ENCODE data around the gene PLEKHJ1.
"Not testable (repeated sequence)": the region's sequence is repeated elsewhere in the genome, so short reads cannot be mapped to it uniquely, and the experiment has no call there.

PLEKHJ1 gene

DNA sequence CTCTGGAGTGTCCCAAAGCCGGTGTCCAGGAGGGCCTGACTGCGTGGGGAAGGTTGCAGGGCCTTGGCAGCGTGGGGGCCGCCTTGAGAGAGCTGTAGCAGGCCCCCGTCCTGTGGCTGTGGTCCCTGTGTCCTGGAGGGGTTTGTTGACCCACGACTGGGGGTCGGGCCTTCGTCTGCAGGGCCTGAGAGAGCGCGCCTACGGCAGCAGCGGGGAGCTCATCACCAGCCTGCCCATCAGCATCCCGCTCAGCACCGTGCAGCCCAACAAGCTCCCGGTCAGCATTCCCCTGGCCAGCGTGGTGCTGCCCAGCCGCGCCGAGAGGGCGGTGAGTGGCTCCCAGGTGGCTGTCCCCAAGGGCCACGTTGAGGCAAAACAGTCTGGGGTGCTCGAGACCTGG lies 18.5 kb downstream of the PLEKHJ1 start:
- DNase-seq = no peak

DNA sequence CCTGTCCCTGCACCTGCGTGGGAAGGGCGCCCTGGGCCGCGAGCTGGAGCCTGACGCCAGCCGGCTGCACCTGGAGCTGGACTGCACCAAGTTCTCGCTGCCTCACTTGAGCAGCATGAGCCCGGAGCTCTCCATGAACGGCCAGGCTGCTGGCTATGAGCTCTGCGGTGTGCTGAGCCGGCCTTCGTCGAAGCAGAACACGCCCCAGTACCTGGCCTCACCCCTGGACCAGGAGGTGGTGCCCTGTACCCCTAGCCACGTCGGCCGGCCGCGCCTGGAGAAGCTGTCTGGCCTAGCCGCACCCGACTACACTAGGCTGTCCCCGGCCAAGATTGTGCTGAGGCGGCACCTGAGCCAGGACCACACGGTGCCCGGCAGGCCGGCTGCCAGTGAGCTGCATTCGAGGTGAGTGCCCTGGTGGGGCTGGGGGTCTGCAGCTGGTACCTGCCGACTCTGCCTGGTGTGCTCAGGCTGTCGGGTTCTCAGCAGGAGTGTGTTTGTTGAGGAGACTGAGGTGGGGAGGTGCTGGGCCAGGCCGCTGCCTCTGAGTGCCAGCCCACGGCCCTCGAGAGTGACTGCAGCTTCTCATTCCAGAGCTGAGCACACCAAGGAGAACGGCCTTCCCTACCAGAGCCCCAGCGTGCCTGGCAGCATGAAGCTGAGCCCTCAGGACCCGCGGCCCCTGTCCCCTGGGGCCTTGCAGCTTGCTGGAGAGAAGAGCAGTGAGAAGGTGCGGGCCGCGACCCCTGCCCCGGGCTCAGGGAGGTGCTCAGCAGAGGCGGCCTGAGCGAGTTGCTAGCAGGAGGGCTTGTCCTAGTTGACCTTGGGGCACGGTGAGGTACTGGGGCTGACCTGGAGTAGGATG lies 19.5 kb downstream of the PLEKHJ1 start:
- DNase-seq = no peak

DNA sequence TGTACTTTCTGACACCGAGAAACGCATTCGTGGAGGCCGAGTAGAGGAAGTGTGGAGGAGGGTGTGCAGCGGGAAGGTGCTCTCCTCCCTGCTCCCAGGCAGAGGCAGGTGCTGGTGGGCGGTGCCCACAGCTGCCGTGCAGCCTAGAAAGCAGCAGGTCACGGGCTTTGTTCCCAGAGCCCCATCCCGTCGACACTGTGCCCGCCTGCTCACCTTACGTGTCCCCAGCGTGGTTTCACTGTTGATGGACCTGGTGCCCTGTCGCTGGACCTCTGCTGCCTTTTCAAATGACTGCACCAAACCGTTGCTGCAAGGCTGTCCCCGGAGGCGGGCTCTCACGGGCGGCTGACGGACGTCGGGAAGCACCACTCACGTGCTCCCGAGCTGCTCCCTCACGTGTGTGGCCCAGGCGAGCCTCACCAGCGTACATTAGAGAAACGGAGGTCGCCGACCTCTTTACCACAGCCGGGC lies 20.8 kb downstream of the PLEKHJ1 start:
- peak; percentile 42 for DNase-seq

DNA sequence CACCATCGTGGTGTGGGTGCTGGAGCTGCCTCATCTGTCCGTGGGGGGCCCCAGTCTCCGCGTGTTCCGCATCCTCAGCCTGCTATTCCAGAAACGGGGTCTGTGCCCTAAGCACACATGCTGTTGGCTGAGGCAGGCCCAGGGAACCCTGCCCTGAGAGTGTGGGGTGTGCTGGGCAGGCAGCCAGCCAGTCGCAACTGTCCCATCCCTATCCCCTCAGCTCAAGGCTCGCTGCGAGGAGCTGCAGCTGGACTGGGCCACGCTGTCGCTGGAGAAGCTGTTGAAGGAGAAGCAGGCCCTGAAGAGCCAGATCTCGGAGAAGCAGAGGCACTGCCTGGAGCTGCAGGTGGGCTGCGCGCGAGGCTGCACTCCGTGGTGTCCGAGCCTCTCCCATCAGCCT lies 21.9 kb downstream of the PLEKHJ1 start:
- no peak for DNase-seq

DNA sequence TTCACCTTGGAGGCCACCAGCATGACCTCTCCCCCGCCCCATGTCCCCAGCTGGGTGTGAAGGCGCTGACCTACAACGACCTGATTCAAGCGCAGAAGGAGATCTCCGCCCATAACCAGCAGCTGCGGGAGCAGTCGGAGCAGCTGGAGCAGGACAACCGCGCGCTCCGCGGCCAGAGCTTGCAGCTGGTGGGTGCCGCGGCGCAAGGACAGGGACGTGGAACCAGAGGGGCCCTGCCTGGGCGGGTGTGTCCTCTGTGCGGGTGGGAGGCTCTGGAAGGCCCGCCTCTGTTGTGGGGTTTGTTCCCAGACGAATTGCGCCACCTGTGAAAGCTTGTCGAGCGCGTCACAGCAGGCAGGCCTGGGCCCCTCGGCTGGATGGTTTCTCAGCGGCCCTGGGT lies 22.3 kb downstream of the PLEKHJ1 start:
- DNase-seq = no peak

DNA sequence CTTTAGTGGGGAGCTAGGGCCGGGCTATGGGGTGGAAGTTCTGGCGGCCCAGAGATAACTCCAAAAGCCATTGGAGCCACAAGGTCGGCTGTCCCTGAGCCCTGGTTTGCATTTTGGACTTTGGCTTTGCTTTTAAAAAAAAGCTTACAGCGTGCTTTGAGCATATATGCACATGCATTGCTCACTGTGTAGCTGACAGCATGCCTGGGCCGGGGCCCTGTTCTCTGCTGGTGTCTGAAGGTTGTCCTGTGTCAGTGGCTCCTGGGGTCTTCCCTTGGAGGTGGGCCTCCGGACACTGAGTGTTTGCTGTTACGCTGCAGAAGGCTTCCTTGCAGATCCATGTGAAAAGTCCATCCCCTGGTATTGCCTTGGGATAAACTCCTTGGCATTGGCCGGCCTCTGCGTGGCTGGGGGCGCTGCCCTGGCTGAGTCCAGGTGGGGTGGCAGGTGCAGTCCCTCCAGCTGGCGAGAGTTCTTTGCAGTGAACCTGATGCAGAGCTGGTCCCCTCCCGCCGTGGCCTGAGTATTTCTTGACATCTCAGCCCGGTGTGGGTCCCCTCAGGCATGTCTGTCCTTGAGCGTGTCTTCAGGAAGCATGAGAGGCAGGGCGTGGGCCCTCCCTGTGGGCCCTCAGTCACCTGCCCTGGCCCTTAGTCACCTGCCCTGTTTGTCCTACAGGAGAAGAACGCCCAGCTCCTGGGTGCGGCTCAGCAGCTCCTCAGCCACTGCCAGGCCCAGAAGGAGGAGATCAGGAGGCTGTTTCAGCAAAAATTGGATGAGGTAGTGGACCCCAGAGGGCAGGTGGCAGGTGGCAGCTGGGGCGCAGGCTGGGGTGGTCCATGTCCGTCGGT lies 23.0 kb downstream of the PLEKHJ1 start:
- no peak for DNase-seq

DNA sequence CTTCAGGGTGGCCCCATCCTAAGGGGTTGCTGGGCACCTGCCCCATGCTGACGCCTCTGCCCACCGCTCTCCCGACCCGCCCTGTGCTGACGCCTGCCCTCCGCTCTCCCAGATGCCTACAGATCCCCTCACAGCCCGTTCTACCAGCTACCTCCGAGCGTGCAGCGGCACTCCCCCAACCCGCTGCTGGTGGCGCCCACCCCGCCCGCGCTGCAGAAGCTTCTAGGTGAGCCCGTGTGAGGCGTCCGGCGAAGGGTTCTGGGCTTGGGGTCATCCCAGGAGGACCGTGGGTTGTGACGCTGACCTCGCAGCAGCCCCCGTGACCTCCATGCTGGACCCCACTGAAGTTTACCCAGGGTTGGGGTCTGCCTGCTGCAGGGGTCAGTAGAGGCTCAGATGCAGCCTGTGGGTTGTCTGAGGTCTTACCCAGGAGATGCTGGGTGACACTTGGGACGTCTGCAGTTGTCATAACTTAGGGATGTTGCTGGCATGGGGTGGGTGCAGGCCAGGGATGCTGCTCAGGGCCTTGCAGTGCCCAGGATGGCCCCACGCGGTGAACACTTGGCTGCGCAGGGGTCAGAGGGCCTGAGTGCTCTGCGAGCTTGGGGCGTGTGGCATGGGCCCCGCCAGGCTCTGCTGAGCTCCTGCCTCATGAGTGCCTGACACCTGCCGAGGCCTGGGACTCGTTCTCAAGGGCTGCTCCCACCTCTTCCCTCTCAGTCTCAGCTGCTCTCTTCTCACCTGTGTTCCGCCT lies 25.0 kb downstream of the PLEKHJ1 start:
- DNase-seq = no peak

DNA sequence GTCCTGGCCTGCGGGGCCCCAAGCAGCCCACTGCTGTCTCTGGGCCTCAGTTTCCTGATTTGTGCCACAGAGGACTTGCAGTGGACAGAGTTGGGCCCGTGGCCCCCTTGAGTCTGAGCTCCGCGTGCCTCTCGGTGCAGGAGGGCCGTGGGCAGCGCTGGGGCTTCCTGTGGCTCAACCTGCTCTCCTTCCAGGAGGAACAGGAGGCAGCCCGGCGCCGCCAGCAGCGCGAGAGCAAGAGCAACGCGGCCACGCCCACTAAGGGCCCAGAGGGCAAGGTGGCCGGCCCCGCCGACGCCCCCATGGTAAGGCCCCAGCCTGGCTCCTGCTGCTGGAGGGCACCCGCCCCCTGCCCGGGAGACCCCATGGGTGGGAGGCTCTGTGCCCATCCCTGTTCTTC lies 25.9 kb downstream of the PLEKHJ1 start:
- no peak for DNase-seq

DNA sequence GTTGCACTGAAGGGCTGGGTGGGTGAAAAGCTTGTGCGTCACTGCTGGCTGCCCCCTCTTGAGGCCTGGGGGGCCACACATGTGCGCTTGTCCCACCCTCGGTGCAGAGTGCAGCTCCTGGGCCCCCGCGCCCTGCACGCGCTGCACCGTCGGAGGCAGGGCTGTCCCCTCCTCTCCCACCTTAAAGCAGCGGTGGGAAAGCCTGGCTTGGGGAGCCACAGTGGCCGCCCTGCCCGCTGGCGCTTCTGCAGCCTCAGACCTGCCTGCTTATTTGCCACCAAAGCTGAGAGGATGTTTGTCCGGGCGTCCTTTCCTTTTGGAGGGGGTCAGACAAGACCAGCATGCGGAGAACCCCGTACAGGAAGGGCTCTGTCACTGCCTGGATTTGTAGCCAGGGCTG lies 26.7 kb downstream of the PLEKHJ1 start:
- DNase-seq = no peak

DNA sequence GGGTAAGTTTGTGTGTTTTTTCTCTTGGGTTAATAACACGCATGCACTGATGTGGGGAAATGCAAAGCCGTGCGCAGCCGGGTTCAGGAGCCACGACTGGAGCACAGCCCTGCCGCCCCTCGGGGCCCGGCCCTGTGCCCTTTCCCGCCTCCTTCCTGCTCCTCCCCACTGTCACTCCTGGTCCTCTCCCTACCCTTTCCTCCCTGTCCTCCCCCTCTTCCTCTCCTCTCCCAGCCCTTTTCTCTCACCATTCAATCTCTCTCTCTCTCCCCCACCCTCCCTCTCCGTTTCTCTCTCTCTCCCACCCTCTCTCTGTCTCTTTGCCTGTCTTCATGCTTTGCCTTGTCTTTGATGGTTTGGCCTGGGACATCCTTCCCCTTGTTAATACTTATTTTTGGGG lies 27.2 kb downstream of the PLEKHJ1 start:
- no peak for DNase-seq

DNA sequence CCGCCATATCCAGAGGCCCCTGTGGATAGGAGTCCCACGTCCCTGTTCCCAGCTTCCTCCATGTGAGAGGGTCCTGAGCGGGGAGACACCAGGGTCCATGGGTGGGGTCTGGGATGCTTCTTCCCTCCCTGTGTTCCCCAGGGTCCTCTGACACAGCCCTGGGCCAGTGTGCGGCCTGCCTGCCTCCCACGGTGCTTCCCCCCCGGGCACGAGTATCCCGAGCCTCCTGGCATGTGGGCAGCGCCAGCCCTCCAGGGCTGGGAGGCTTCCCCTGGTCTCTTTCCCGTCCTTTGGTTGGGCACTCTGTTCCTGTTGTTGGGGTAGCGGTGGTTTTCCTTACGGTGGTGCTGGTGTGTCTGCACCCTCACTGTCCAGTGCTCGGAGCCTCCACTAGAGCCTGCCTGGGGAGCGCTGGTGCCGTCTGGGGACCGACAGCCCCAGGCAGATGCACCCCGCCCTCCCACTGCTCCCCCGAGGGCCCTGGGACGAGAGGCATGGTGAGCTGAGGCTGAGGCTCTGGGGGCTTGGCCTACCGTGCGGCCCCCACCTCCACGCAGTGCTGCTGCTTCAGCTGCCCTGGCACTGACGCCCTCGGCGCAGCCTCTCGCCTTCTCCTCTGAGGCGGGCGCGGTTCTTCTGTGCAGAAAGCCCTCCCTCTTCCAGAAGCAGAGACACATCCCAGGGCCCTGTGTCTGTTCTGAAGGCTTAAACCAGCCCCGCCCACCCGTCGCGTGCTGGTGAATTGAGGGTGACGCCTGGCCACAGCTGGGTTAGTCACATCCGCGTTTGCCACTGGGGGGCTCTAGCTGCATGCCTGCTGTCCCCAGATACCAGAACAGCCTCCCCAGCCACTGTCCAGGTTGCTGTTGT lies 27.9 kb downstream of the PLEKHJ1 start:
- no peak for DNase-seq

DNA sequence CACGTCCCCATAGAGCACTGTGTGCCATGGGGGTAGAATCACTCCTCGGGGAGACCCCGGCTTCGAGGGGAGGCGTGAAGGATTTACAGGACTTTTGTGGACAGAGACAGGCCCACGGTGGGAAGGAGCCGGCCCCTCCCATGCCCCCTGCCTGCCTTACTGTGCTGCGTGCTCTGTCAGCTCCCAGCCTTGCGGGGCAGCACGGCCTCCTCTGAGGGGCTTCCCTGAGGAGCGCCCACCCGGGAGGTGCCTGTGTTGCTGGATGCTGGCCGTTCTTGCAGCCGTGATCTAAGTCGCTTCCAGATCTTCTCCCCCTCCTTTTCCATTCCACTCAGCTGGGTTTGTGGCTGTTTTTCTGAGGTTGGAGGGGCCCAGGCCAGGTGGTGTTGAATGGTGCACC lies 29.1 kb downstream of the PLEKHJ1 start:
- DNase-seq = no peak

DNA sequence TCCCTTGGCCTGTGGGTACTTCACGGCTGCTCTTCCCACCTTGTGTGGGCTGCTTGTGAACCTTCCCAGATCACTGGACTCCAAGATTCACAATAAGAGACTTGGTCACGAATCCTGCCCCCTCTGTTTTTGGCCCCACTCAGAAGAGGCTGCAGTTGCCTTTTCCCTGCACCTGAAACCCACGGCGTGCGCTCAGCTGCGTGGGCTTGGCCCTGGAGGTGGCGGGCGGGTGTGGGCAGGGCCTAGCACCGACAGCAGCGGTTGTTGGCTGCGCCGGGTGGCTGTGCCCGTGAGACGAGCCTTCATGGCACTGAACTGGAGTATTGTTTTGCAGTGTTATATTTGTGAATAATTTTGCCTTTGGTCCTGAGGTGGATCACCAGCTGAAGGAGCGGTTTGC lies 33.8 kb downstream of the PLEKHJ1 start:
- DNase-seq = no peak

DNA sequence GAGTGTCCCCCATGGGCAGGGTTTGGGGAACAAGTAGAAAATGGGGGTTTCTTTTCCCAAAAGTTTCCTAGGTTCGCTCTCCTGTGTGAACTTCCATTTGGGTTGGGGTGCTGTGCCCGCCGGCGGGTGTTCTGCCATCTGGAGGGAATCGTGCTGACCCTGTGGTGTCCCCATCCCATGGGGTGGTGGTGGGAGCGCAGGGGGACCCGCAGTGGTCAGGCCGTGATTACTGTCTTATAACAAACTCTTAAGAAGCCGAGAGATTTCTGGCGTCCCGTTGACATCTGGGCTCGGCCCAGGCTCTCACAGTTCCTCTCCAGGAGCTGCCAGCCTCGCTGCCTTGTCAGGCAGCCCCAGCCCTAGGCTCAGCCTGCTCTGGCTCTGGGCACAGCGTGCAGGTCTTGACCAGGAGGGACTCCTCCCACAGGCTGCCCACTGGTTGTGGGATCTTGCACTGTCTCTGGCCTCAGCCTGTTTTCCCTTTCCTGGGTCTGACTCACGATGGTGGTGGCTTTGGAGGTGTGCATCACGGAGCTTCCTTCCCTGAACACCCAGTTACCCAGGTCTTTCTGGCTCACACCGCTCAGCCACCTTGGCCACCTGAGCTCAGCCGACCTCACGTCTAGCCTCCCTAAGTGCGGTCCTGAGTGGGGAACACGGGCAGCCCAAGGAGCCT lies 34.5 kb downstream of the PLEKHJ1 start:
- no peak for DNase-seq

DNA sequence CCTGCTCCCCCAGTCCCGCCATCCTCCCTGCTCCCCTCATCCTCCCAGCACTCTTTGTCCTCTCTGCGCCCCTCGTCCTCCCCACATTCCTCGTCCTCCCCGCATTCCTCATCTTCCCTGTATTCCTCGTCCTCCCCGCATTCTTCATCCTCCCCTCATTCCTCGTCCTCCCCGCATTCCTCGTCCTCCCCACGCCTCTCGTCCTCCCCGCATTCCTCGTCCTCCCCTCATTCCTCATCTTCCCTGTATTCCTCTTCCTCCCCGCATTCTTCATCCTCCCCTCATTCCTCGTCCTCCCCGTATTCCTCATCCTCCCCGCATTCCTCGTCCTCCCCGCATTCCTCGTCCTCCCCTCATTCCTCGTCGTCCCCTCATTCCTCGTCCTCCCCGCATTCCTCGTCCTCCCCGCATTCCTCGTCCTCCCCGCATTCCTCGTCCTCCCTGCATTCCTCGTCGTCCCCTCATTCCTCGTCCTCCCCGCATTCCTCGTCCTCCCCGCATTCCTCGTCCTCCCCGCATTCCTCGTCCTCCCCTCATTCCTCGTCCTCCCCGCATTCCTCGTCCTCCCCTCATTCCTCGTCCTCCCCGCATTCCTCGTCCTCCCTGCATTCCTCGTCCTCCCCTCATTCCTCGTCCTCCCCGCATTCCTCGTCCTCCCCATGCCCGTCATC lies 35.4 kb downstream of the PLEKHJ1 start:
- not testable (repeated sequence) for DNase-seq

DNA sequence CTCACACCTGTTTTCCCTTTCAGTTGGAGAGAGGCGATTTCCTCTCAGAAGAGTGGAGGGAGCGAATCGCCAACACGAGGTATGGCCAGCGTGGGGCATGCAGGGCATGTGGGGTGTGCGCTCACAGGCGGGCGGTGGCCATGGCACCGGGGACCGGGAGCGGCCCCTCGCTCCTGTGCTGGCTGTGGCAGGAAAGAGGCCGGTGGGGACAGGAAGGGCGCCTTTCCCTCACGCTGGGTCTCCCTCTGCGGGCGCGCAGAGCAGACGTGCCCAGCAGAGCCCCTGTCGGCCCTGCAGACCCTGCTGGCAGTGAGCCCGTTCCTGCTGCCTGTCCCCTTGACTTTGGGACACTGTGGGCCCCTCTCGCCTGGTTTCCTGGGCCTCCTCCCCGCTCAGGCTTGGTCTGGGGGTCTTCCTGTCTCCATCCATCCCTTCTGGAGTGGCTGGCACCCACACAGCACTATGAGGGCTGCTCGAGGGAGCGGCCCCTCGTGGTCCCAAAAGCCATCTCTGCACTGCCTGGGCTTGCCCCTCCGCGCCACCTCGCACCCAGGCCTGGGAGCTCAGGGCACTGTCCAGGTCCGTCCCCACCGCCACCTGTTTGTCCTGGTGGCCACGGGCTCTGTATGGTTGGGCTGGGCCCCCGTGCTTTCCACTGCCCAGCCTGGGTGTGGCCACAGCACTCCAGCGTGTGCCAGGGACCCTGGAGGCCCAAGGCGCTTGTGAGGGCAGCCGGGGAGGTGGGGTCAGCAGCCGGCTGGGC lies 36.1 kb downstream of the PLEKHJ1 start:
- DNase-seq = no peak

DNA sequence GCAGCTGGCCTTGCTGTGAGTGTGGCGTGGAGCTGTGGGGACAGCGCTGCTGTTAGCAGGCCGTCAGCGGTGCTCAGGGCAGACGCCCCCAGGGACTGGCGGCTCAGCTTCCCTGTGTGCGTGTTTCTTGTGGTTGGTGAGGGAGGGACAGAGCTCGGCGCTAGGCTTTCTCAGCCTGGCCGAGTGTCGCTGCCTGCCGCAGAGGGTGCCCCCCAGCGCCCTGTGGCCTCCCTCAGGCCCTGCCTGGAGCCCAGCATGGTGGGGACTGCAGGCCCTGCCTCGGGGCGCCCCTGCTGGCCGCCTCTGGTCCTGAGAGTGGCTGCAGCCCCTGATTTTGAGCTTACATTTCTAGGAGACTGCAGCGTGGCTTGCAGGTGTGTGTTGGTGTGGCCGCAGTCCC lies 36.9 kb downstream of the PLEKHJ1 start:
- no peak for DNase-seq

DNA sequence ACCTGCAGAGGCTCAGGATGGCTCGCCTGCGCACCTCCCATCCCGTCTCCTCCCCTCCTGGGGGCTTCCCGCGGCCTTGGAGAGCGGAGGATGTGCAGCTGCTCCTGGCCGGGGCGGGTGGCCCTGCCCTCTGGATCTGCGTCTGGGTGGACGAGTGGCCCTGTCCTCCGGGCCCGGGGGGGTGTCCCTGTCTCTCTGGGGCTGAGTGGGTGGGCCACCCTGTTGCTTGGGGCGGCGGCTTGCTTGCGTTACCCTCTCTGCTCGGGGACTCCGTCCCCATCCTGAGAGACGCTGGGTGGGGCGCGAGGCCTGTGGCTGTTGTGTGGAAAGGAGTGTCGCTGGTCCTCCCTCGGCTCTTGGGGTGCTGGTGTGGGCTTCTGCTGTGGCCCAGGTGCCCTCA lies 37.8 kb downstream of the PLEKHJ1 start:
- no peak for DNase-seq

DNA sequence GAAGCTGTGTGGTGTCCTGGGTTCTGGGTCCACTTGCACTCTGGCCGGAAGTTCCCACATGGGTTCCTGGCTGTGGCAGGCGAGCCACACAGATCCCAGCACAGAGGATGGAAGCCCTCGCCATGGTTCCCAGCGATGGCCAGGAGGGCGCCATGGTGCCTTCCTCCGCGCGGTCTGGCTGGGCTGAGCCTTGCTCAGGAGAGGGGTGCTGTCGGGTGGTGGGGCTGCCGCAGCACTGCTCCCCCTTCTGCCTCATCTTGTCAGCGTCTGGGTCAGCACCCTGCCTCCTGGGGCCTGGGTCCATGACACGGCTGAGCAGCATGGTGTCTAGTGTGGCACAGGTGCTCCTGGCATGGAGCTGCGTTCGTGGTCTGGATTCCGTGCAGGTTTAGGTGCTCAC lies 38.9 kb downstream of the PLEKHJ1 start:
- no peak for DNase-seq

DNA sequence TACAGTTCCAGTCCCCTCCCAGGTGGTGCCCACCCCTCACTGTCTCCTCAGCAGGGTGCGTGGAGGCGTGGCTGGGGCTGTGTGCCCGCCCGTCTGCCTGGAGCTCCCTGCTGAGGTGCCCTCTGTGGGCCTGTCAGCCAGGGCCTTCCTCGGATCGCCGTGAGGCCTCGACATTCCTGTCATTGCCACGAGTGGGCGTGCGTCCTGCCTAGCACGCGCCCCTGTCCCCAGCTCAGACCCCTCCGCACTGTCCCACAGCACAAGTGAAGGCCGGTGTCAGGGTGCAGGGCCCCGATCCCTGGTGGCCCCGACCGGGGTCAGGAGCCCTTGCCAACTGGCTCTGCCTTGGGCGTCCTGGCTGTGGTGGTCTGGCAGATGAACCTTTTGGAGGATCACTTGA lies 40.2 kb downstream of the PLEKHJ1 start:
- DNase-seq = no peak
